Liver (tissue), 9 donors: Measurements from ENCODE around the gene RPL27A. TPM values are rescaled to one million over a fixed set of nuclear protein-coding genes. Genes with fewer than 3 reads are reported as not detected.

Experiments
- DNase-seq: peaks from one replicate; pipeline ENCODE4 v3.0.0-alpha.2; 2017; ENCODE audit warnings: low spot score
- H3K27ac ChIP-seq, 2 donors: one replicate each; pipeline ENCODE4 v1.7.0; 2013; ENCODE audit warnings: inconsistent platforms in 2 of 2, low read length in 2 of 2, control low read depth in 1 of 2, low read depth in 1 of 2, mild to moderate bottlenecking in 1 of 2
- H3K27me3 ChIP-seq, 4 donors: one replicate each; pipeline versions ENCODE4 v1.6.1 to v1.7.0; 2013; ENCODE audit warnings: low read length in 3 of 4, inconsistent platforms in 1 of 4, mild to moderate bottlenecking in 1 of 4, moderate library complexity in 1 of 4; ENCODE audit not compliant: control insufficient read depth in 4 of 4, insufficient read depth in 4 of 4
- H3K36me3 ChIP-seq, 4 donors: one replicate each; pipeline versions ENCODE4 v1.6.1 to v1.7.0; 2013; ENCODE audit warnings: low read length in 3 of 4, mild to moderate bottlenecking in 3 of 4, low read depth in 1 of 4, moderate library complexity in 1 of 4; ENCODE audit not compliant: control insufficient read depth in 4 of 4, insufficient read depth in 3 of 4
- H3K4me1 ChIP-seq, 4 donors: one replicate each; pipeline versions ENCODE4 v1.6.1 to v1.7.0; 2013; ENCODE audit warnings: low read length in 3 of 4, mild to moderate bottlenecking in 3 of 4, moderate library complexity in 1 of 4; ENCODE audit not compliant: control insufficient read depth in 4 of 4, insufficient read depth in 4 of 4
- H3K4me3 ChIP-seq, 3 donors: one replicate each; pipeline versions ENCODE4 v1.6.1 to v1.7.0; 2013; ENCODE audit warnings: low read length in 3 of 3, control low read depth in 1 of 3, low read depth in 1 of 3, mild to moderate bottlenecking in 1 of 3
- H3K9ac ChIP-seq, 2 donors: one replicate each; pipeline ENCODE4 v1.7.0; 2013; ENCODE audit warnings: low read length in 2 of 2, mild to moderate bottlenecking in 2 of 2, moderate library complexity in 2 of 2, control low read depth in 1 of 2, low read depth in 1 of 2
- H3K9me3 ChIP-seq, 4 donors: one replicate each; pipeline versions ENCODE4 v1.6.1 to v1.7.0; 2013; ENCODE audit warnings: low read length in 3 of 4; ENCODE audit not compliant: control insufficient read depth in 4 of 4
- EGR1 ChIP-seq, 2 donors: IDR thresholded peaks; 2 replicates each; pipeline ENCODE4 v1.6.1; 2016 to 2018; ENCODE audit warnings: antibody characterized with exemption in 2 of 2, low read depth in 2 of 2
- FOXA2 ChIP-seq: IDR thresholded peaks from 2 replicates; pipeline ENCODE4 v1.6.1; 2016; ENCODE audit warnings: antibody characterized with exemption
- HNF4A ChIP-seq, 2 donors: conservative IDR thresholded peaks; 2 replicates each; pipeline ENCODE4 v1.6.1; 2016; ENCODE audit warnings: antibody characterized with exemption in 2 of 2, mild to moderate bottlenecking in 2 of 2
- HNF4G ChIP-seq: IDR thresholded peaks from 2 replicates; pipeline ENCODE4 v1.6.1; 2016; ENCODE audit warnings: antibody characterized with exemption
- JUND ChIP-seq, 2 donors: IDR thresholded peaks; 2 replicates each; pipeline ENCODE4 v1.6.1; 2016; ENCODE audit warnings: antibody characterized with exemption in 2 of 2
- RAD21 ChIP-seq, 2 donors: IDR thresholded peaks; 2 replicates each; pipeline ENCODE4 v1.6.1; 2016; ENCODE audit warnings: antibody characterized with exemption in 2 of 2, mild to moderate bottlenecking in 2 of 2
- RXRA ChIP-seq, 2 donors: IDR thresholded peaks; 2 replicates each; pipeline ENCODE4 v1.6.1; 2017 to 2018; ENCODE audit warnings: antibody characterized with exemption in 2 of 2, mild to moderate bottlenecking in 1 of 2
- SP1 ChIP-seq: IDR thresholded peaks from 2 replicates; pipeline ENCODE4 v1.6.1; 2018; ENCODE audit warnings: antibody characterized with exemption, mild to moderate bottlenecking
- YY1 ChIP-seq: IDR thresholded peaks from 2 replicates; pipeline ENCODE4 v1.6.1; 2016; ENCODE audit warnings: antibody characterized with exemption, mild to moderate bottlenecking
- WGBS: extraction: QIAGEN DNeasy Blood & Tissue Kit; methylation state at CpG from one replicate; pipeline ENCODE4 v1.1.7; 2013; 5-methylcytosine and 5-hydroxymethylcytosine counted together
- polyA plus RNA-seq, 2 donors: library from polyadenylated mRNA; stranded (reverse) in 1 of 2; unstranded in 1 of 2; fragments of 200-250 nt in 1 of 2; fragments of >200 nt in 1 of 2; fragmentation: Nextera tagmentation in 1 of 2; extraction: Ambion mirVana in 1 of 2; gene quantifications; one replicate each; pipeline versions ENCODE4 v1.2.1 to v1.2.3, GENCODE V29; 2013 to 2015
- total RNA-seq, 2 donors: library from RNA; depleted of rRNA; stranded (reverse); fragments of >200 nt; gene quantifications; one replicate each; pipeline ENCODE4 v1.2.3, GENCODE V29; 2014
- TF ChIP-seq, protein P1 (sequence below): IDR thresholded peaks from 2 replicates; pipeline ENCODE4 v1.6.1; 2016; ENCODE audit warnings: antibody characterized with exemption, mild to moderate bottlenecking
- TF ChIP-seq, protein P2 (sequence below): IDR thresholded peaks from 2 replicates; pipeline ENCODE4 v1.6.1; 2016; ENCODE audit warnings: antibody characterized with exemption
- donor health status: healthy.
- donor health status: healthy.
- donor health status: healthy.
- donor health status: healthy.
- donor health status: healthy.

Gene RPL27A
- total and polyA plus RNA-seq, 4 donors = 178 to 928 (median 570) TPM

DNA sequence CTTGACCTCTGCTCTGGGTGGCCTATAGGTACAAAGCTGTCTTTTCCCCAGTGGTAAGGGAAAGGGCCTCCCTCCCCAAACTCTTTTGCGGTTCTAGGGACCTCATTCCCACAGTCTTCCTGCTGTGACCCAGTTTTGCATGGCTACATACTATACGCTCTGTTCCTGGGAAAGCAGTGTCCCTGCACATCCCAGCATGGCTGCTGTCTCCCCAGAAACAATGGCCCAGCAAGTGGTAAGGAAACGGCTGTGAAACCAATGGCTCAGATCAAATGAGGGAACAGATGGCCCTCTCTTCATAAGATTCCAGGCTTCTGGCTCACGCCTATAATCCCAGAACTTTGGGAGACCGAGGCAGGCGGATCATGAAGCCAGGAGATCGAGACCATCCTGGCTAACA, 41.1 kb downstream of the RPL27A start (continued):
- TF ChIP-seq, protein P1, sequence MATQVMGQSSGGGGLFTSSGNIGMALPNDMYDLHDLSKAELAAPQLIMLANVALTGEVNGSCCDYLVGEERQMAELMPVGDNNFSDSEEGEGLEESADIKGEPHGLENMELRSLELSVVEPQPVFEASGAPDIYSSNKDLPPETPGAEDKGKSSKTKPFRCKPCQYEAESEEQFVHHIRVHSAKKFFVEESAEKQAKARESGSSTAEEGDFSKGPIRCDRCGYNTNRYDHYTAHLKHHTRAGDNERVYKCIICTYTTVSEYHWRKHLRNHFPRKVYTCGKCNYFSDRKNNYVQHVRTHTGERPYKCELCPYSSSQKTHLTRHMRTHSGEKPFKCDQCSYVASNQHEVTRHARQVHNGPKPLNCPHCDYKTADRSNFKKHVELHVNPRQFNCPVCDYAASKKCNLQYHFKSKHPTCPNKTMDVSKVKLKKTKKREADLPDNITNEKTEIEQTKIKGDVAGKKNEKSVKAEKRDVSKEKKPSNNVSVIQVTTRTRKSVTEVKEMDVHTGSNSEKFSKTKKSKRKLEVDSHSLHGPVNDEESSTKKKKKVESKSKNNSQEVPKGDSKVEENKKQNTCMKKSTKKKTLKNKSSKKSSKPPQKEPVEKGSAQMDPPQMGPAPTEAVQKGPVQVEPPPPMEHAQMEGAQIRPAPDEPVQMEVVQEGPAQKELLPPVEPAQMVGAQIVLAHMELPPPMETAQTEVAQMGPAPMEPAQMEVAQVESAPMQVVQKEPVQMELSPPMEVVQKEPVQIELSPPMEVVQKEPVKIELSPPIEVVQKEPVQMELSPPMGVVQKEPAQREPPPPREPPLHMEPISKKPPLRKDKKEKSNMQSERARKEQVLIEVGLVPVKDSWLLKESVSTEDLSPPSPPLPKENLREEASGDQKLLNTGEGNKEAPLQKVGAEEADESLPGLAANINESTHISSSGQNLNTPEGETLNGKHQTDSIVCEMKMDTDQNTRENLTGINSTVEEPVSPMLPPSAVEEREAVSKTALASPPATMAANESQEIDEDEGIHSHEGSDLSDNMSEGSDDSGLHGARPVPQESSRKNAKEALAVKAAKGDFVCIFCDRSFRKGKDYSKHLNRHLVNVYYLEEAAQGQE = no peak
- TF ChIP-seq RAD21 (IDR thresholded peaks at IDR 0.05) = no peak
- no peak for TF ChIP-seq SP1
- TF ChIP-seq HNF4A (conservative IDR thresholded peaks at IDR 0.05) = no peak

DNA sequence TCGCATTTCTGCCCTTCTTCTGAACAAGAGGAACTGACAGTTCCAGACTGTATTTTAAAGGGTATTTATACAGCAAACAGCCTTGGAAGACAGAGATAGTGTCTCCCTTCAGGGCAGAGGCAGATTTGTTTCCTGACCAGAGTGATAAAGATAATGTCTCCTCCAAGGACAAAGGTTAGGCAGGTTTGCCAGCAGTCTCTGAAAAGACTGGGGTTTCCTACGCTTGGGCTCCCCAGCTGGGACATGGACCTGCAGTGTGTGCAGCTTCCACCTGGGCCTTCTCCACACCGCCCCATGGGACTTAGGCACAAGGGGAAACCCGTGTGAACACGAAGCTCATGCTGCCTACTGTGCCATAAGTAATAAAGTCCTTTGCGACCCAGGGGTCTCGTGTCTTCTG, 42.1 kb downstream of the RPL27A start:
- no peak overlapping the region for H3K27ac ChIP-seq
- peaks cover 0 to 36% (median 29%) of the 10 kb centered on the region in 4 donors for H3K4me1 ChIP-seq
- H3K9ac ChIP-seq = no peak overlapping the region
- TF ChIP-seq, protein P2, sequence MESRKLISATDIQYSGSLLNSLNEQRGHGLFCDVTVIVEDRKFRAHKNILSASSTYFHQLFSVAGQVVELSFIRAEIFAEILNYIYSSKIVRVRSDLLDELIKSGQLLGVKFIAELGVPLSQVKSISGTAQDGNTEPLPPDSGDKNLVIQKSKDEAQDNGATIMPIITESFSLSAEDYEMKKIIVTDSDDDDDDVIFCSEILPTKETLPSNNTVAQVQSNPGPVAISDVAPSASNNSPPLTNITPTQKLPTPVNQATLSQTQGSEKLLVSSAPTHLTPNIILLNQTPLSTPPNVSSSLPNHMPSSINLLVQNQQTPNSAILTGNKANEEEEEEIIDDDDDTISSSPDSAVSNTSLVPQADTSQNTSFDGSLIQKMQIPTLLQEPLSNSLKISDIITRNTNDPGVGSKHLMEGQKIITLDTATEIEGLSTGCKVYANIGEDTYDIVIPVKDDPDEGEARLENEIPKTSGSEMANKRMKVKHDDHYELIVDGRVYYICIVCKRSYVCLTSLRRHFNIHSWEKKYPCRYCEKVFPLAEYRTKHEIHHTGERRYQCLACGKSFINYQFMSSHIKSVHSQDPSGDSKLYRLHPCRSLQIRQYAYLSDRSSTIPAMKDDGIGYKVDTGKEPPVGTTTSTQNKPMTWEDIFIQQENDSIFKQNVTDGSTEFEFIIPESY = no peak
- no peak for TF ChIP-seq RAD21 (IDR thresholded peaks at IDR 0.05)
- no peak for TF ChIP-seq FOXA2
- no peak for TF ChIP-seq RXRA (IDR thresholded peaks at IDR 0.05)
- TF ChIP-seq, protein P1 = no peak
- TF ChIP-seq EGR1 (IDR thresholded peaks at IDR 0.05; ENCODE audit: low read depth in 2 of 2) = no peak
- no peak for TF ChIP-seq HNF4A (conservative IDR thresholded peaks at IDR 0.05)
- TF ChIP-seq HNF4G = no peak
- no peak for DNase-seq
- H3K9me3 ChIP-seq = no peaks in the 10 kb centered on the region
- H3K27me3 ChIP-seq = no peaks in the 10 kb centered on the region
- WGBS = 92% methylated on average over 7 of the region's 7 CpGs
- H3K4me3 ChIP-seq = no peak overlapping the region
- peaks cover 0 to 8% (median 5%) of the 10 kb centered on the region in 4 donors for H3K36me3 ChIP-seq

DNA sequence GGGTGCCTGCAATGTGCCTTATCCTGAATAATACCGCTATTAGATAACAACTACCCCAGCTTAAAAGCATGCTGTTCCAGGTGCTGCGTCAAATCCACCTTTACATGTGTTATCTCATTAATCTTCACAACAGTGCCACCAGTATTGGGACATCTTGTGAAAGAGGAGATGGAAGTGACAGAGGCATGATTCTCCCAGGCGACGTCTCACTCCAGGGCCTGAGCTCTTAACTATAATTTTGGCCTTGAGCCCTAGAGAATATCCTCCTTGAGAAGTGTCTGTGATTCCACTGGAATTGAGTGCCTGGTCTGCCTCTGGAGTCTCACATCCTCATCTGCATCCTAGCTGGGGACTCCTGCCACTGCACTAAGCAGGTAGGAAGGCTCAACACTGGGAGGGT, 43.8 kb downstream of the RPL27A start:
- H3K4me3 ChIP-seq = no peak overlapping the region
- H3K27ac ChIP-seq = no peak overlapping the region
- no peak for DNase-seq
- H3K9me3 ChIP-seq = no peaks in the 10 kb centered on the region
- 93% methylated on average over 4 of the region's 4 CpGs for WGBS
- H3K27me3 ChIP-seq = no peaks in the 10 kb centered on the region
- H3K9ac ChIP-seq = no peak overlapping the region
- H3K36me3 ChIP-seq = peaks cover 0 to 9% (median 8%) of the 10 kb centered on the region in 4 donors
- TF ChIP-seq FOXA2 (no peak), JUND (IDR thresholded peaks at IDR 0.05) (no peak), SP1 (no peak), YY1 (no peak)
- TF ChIP-seq, protein P2 = no peak
- H3K4me1 ChIP-seq = peaks cover 0 to 19% (median 15%) of the 10 kb centered on the region in 4 donors
